ENCODE results near the gene AGFG1.

- no peak for TF ChIP-seq POLR2A (IDR thresholded peaks at IDR 0.05)
- no peak for TF ChIP-seq CTCF (IDR thresholded peaks at IDR 0.05)
Measured at GRCh38 chr2:227565080-227565479, 93.1 kb downstream of the AGFG1 start.
